Aorta (tissue), 5 donors: Measurements from ENCODE around the gene FAM83F. TPM values are rescaled to one million over a fixed set of nuclear protein-coding genes. Genes with fewer than 3 reads are reported as not detected.

Source experiments
- ATAC-seq: fragments of 200-7000 bp; cut with Tn5 transposase; one replicate; pipeline ENCODE4 v1.9.1; 2022; ENCODE audit warnings: moderate library complexity; ENCODE audit not compliant: low FRiP score
- DNase-seq, 2 donors: peaks; one replicate each; pipeline ENCODE4 v3.0.0-alpha.2; 2020
- H3K27ac ChIP-seq, 2 donors: one replicate each; pipeline ENCODE4 v1.5.1; 2013; ENCODE audit warnings: low read length in 2 of 2, mild to moderate bottlenecking in 2 of 2, moderate library complexity in 2 of 2, control low read depth in 1 of 2, inconsistent platforms in 1 of 2, low read depth in 1 of 2
- H3K27me3 ChIP-seq, 2 donors: one replicate each; pipeline ENCODE4 v1.6.1; 2013; ENCODE audit warnings: control low read depth in 1 of 2, low read length in 1 of 2, mild to moderate bottlenecking in 1 of 2, moderate library complexity in 1 of 2; ENCODE audit not compliant: insufficient read depth in 2 of 2, control insufficient read depth in 1 of 2
- H3K36me3 ChIP-seq, 2 donors: one replicate each; pipeline ENCODE4 v1.6.1; 2013; ENCODE audit warnings: control low read depth in 1 of 2, low read length in 1 of 2, mild to moderate bottlenecking in 1 of 2; ENCODE audit not compliant: insufficient read depth in 2 of 2, control insufficient read depth in 1 of 2
- H3K4me1 ChIP-seq, 2 donors: one replicate each; pipeline ENCODE4 v1.6.1; 2013; ENCODE audit warnings: low read length in 2 of 2, control low read depth in 1 of 2, mild to moderate bottlenecking in 1 of 2, moderate library complexity in 1 of 2; ENCODE audit not compliant: insufficient read depth in 2 of 2, control insufficient read depth in 1 of 2
- H3K4me3 ChIP-seq, 2 donors: one replicate each; pipeline ENCODE4 v1.5.1; 2013; ENCODE audit warnings: low read length in 2 of 2, control low read depth in 1 of 2, mild to moderate bottlenecking in 1 of 2
- H3K9me3 ChIP-seq: one replicate; pipeline ENCODE4 v1.6.1; 2013; ENCODE audit warnings: mild to moderate bottlenecking, low read length; ENCODE audit not compliant: control insufficient read depth
- WGBS, 2 donors: extraction: QIAGEN DNeasy Blood & Tissue Kit; methylation state at CpG; one replicate each; pipeline ENCODE4 v1.1.7; 2013; 5-methylcytosine and 5-hydroxymethylcytosine counted together
- intact Hi-C, 2 donors: fragments of 100-400 bp; cut with DNase I; formaldehyde crosslinking; loops; one replicate each; pipeline versions ENCODE4 v1.14.2 to v1.15.0; 2022
- polyA plus RNA-seq, 2 donors: library from polyadenylated mRNA; stranded (reverse); fragments of 200-250 nt; gene quantifications; one replicate each; pipeline ENCODE4 v1.2.3, GENCODE V29; 2013
- total RNA-seq, 2 donors: library from RNA; stranded (reverse); fragmentation: NEBNext Ultra II Directional; extraction: Animal tissue kit (Norgen Biotek cat#: 25700); gene quantifications; one replicate each; pipeline ENCODE4 v1.2.1, GENCODE V29; 2021
- donor health status: healthy with polysubstance abuse.
- donor health status: Bipolar disorder and iron deficiency.
- donor health status: DM: no; HTN: no; CAD: no.
- donor health status: DM: no; HTN: no; CAD: no.
- donor health status: DM: yes; HTN: yes; CAD: no.

FAM83F gene
- total and polyA plus RNA-seq, 4 donors, result 0.15 to 0.88 (median 0.84) TPM; not detected in 1

GRCh38 chr22:40015358-40015976, 20.7 kb downstream of the FAM83F start:
- intact Hi-C loops, result no loop called here
- no peak for ATAC-seq
- DNase-seq, result peak in 1 of 2 donors; percentile 30
- H3K4me1 ChIP-seq, result no peaks in the 10 kb centered on the region
- no peaks in the 10 kb centered on the region for H3K9me3 ChIP-seq
- no peaks in the 10 kb centered on the region for H3K27me3 ChIP-seq
- H3K27ac ChIP-seq, result no peak overlapping the region
- H3K4me3 ChIP-seq, result no peak overlapping the region
- WGBS, 2 donors, result 70 to 74% methylated on average over 10 of the region's 10 CpGs
- no peaks in the 10 kb centered on the region for H3K36me3 ChIP-seq

- no peaks in the 10 kb centered on the region for H3K4me1 ChIP-seq
- intact Hi-C loops, result no loop called here
- no peaks in the 10 kb centered on the region for H3K27me3 ChIP-seq
- H3K36me3 ChIP-seq, result no peaks in the 10 kb centered on the region
- 91 to 94% methylated on average over 6 of the region's 6 CpGs for WGBS, 2 donors
- peak in 1 of 2 donors; percentile 65 for DNase-seq
- no peak overlapping the region for H3K27ac ChIP-seq
- H3K4me3 ChIP-seq, result no peak overlapping the region
- ATAC-seq, result no peak
- no peaks in the 10 kb centered on the region for H3K9me3 ChIP-seq
These were observed 23.3 kb downstream of the FAM83F start for GRCh38 chr22:40018051-40018450.

GRCh38 chr22:40019100-40019499, 24.3 kb downstream of the FAM83F start:
- 89 to 90% methylated on average over 9 of the region's 9 CpGs for WGBS, 2 donors
- Histone ChIP-seq H3K4me1 (no peaks in the 10 kb centered on the region), H3K9me3 (no peaks in the 10 kb centered on the region), H3K27ac (no peak overlapping the region), H3K27me3 (no peaks in the 10 kb centered on the region), H3K36me3 (no peaks in the 10 kb centered on the region), H3K4me3 (no peak overlapping the region)
- intact Hi-C loops, result no loop called here
- DNase-seq, result peak in 1 of 2 donors; percentile 35
- no peak for ATAC-seq

GRCh38 chr22:40020956-40021355, 26.2 kb downstream of the FAM83F start:
- H3K4me1 ChIP-seq, result no peaks in the 10 kb centered on the region
- no peak overlapping the region for H3K4me3 ChIP-seq
- no peak for ATAC-seq
- no peaks in the 10 kb centered on the region for H3K9me3 ChIP-seq
- no peaks in the 10 kb centered on the region for H3K27me3 ChIP-seq
- DNase-seq, result peak in 1 of 2 donors; percentile 37
- 85 to 92% methylated on average over 7 of the region's 7 CpGs for WGBS, 2 donors
- H3K36me3 ChIP-seq, result no peaks in the 10 kb centered on the region
- no peak overlapping the region for H3K27ac ChIP-seq
- intact Hi-C loops, result loop anchor here in 1 of 2 donors (5.0 kb wide), 1 partner anchor 489 kb away; the partner anchor contains the start of gene RPS19BP1

- DNase-seq (peak; percentile 34 to 57), ATAC-seq (no peak)
- no peaks in the 10 kb centered on the region for H3K27me3 ChIP-seq
- H3K4me1 ChIP-seq, result no peaks in the 10 kb centered on the region
- no peak overlapping the region for H3K27ac ChIP-seq
- H3K9me3 ChIP-seq, result no peaks in the 10 kb centered on the region
- intact Hi-C loops, result loop anchor here in 1 of 2 donors (5.0 kb wide), 1 partner anchor 489 kb away; the partner anchor contains the start of gene RPS19BP1
- 92 to 93% methylated on average over 34 of the region's 34 CpGs for WGBS, 2 donors
- no peaks in the 10 kb centered on the region for H3K36me3 ChIP-seq
- no peak overlapping the region for H3K4me3 ChIP-seq
These were observed 26.7 kb downstream of the FAM83F start for GRCh38 chr22:40021401-40022000.

GRCh38 chr22:40022536-40023240, 27.9 kb downstream of the FAM83F start:
- no peak overlapping the region for H3K4me3 ChIP-seq
- no peaks in the 10 kb centered on the region for H3K9me3 ChIP-seq
- H3K36me3 ChIP-seq, result no peaks in the 10 kb centered on the region
- 55 to 58% methylated on average over 11 of the region's 11 CpGs for WGBS, 2 donors
- no peak overlapping the region for H3K27ac ChIP-seq
- H3K27me3 ChIP-seq, result no peaks in the 10 kb centered on the region
- intact Hi-C loops, result loop anchor here in 1 of 2 donors (5.0 kb wide), 1 partner anchor 490 kb away; the partner anchor contains the start of gene RPS19BP1
- H3K4me1 ChIP-seq, result no peaks in the 10 kb centered on the region
- peak in 1 of 2 donors; percentile 72 for DNase-seq
- ATAC-seq, result no peak

GRCh38 chr22:40023341-40023841, 28.6 kb downstream of the FAM83F start:
- intact Hi-C loops, result loop anchor here in 1 of 2 donors (5.0 kb wide), 1 partner anchor 491 kb away; the partner anchor contains the start of gene RPS19BP1

GRCh38 chr22:40024201-40025061, 29.7 kb downstream of the FAM83F start:
- H3K27me3 ChIP-seq, result no peaks in the 10 kb centered on the region
- intact Hi-C loops, result loop anchor here (2.0 to 5.0 kb wide), 2 partner anchors 490 to 492 kb away; partner anchors contain the start of gene RPS19BP1 (in 1 of the 2)
- WGBS, 2 donors, result 35 to 39% methylated on average over 16 of the region's 16 CpGs
- ATAC-seq (no peak), DNase-seq (peak; percentile 73 to 86)
- no peak overlapping the region for H3K27ac ChIP-seq
- H3K4me1 ChIP-seq, result no peaks in the 10 kb centered on the region
- no peak overlapping the region for H3K4me3 ChIP-seq
- no peaks in the 10 kb centered on the region for H3K36me3 ChIP-seq
- H3K9me3 ChIP-seq, result no peaks in the 10 kb centered on the region

More at GRCh38 chr22:40023341-40023841, 28.6 kb downstream of the FAM83F start:
- Histone ChIP-seq H3K27me3 (no peaks in the 10 kb centered on the region), H3K9me3 (no peaks in the 10 kb centered on the region), H3K36me3 (no peaks in the 10 kb centered on the region), H3K27ac (no peak overlapping the region), H3K4me1 (no peaks in the 10 kb centered on the region), H3K4me3 (no peak overlapping the region)
- 70 to 78% methylated on average over 14 to 16 of the region's 16 CpGs for WGBS, 2 donors
- ATAC-seq (no peak), DNase-seq (peak in 1 of 2 donors; percentile 68)
